ENCODE measurements around the gene ICAM3.

DNA sequence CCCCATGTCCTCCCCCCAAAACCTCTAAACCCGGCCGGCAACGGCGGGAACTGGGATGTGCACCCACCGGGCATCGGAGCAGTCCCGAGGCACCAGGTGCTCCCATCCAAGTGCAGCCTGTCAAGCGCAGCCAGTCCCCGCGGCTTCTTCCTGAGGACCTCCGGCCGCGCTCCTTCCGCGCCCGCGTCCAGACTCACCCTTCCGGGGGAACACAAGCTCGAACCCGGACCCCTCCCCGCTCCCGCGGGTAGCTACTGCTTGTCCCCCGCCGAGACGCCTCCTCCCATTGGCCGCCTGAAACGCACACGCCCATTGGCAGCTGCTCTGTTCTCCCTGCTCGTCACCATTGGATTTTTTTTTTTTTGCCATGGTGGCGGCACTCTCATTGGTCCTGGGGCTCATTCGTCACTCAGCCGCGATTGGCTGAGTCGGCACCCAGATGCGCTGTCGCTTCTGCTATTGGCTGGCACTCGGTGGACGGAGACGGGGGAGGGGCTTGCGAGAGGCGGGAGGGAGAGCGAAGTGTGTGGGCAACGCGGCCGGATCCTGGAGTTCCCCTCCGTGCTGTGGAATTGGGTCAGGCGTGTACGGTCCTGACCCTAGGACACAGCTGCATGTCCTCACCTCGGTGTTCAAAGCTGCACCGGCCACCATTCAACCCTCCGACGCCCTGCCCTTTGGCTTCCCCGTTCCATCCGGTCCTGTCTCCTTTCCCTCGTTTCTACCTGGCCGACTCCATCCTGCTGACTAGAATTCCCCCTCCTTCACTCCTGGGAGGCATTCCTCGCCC, 41.1 kb upstream of the ICAM3 start, which contains the start of gene TYK2:
- TF ChIP-seq, protein P1, sequence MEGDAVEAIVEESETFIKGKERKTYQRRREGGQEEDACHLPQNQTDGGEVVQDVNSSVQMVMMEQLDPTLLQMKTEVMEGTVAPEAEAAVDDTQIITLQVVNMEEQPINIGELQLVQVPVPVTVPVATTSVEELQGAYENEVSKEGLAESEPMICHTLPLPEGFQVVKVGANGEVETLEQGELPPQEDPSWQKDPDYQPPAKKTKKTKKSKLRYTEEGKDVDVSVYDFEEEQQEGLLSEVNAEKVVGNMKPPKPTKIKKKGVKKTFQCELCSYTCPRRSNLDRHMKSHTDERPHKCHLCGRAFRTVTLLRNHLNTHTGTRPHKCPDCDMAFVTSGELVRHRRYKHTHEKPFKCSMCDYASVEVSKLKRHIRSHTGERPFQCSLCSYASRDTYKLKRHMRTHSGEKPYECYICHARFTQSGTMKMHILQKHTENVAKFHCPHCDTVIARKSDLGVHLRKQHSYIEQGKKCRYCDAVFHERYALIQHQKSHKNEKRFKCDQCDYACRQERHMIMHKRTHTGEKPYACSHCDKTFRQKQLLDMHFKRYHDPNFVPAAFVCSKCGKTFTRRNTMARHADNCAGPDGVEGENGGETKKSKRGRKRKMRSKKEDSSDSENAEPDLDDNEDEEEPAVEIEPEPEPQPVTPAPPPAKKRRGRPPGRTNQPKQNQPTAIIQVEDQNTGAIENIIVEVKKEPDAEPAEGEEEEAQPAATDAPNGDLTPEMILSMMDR (IDR thresholded peaks at IDR 0.05; ENCODE audit: borderline replicate concordance, extremely low read depth, low read length, poor library complexity, severe bottlenecking) = no peak
- no peak for TF ChIP-seq EZH2 (IDR thresholded peaks at IDR 0.05; ENCODE audit: borderline replicate concordance, low read depth, low read length, severe bottlenecking)

Measured in DND-41 (cell line).